HG02973 (cell line): ENCODE data around the gene ECI1.

Experiments
- ATAC-seq: cut with Tn5 transposase; IDR thresholded peaks from one replicate; pipeline ENCODE4 v1.9.1; 2021; ENCODE audit warnings: moderate library complexity; ENCODE audit not compliant: unreplicated experiment

ECI1 gene

DNA sequence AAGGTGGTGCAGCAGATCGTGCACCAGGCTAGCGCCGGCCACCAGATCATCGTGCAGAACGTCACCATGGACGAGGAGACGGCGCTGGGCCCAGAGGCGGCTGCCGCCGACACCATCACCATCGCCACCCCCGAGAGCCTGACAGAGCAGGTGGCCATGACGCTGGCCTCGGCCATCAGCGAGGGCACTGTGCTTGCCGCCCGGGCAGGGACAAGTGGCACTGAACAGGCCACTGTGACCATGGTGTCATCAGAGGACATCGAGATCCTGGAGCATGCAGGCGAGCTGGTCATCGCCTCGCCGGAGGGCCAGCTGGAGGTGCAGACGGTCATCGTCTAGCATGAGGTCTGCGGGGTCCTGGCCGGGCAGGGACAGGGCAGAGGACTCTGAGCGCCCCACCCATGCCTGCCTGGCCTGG, 16.1 kb downstream of the ECI1 start:
- ATAC-seq, result no peak

GRCh38 chr16:2234813-2235170, 16.6 kb downstream of the ECI1 start:
- ATAC-seq, result no peak

DNA sequence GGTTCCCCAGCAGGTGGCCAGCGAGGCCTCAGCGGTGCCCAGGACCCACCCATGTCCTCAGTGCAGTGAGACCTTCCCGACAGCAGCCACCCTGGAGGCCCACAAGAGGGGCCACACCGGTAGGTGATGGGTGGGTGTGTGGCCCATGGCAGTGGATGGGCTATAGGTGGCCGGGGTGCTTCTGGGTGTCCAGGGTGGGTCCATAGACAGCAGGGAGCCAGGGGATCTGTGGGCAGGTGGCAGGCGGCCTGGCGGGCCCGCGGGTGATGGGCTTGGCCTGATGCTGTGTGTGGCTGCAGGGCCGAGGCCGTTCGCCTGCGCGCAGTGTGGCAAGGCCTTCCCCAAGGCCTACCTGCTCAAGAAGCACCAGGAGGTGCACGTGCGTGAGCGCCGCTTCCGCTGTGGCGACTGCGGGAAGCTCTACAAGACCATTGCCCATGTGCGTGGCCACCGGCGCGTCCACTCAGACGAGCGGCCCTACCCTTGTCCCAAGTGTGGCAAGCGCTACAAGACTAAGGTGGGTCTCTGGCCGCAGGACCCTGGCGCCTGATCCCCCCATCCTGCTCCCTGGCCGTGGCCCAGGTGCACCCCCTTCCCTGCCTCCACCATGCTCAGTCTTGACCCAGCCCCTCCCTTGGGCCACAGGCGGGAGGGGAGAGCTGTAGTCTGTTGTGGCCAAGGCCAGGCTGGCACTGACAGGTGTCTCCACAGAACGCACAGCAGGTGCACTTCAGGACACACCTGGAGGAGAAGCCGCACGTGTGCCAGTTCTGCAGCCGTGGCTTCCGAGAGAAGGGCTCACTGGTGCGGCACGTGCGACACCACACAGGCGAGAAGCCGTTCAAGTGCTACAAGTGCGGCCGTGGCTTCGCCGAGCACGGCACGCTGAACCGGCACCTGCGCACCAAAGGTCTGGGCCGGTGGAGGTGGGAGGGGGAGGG, 17.2 kb downstream of the ECI1 start:
- ATAC-seq, result no peak

DNA sequence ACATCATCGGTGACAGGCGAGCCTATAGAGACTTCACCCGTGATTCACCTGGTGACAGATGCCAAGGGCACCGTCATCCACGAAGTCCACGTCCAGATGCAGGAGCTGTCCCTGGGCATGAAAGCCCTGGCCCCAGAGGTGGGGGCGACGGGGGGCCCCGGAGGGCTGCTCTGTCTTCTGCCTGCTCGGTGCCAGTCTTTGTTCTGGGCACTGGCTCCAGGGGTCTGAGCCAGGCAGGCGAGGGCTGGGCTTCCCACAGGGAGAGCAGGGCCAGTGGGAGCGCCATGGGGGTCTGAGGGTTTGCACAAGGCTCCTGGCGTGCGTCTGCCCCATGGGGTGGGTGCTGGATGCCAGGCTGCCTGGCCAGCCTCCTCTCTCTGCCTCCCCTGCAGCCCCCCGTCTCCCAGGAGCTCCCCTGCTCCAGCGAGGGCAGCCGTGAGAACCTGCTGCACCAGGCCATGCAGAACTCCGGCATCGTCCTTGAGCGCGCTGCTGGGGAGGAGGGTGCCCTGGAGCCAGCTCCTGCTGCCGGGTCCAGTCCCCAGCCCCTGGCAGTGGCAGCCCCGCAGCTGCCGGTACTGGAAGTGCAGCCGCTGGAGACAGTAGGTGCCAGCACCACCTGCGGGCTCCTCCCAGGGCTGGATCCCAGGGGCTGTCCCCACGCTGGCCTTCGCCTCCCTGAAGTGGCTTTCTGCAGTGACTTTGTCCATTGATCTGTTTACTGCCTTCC, 18.2 kb downstream of the ECI1 start:
- no peak for ATAC-seq

- ATAC-seq, result no peak
These were observed 19.0 kb downstream of the ECI1 start for GRCh38 chr16:2232094-2232990.

DNA sequence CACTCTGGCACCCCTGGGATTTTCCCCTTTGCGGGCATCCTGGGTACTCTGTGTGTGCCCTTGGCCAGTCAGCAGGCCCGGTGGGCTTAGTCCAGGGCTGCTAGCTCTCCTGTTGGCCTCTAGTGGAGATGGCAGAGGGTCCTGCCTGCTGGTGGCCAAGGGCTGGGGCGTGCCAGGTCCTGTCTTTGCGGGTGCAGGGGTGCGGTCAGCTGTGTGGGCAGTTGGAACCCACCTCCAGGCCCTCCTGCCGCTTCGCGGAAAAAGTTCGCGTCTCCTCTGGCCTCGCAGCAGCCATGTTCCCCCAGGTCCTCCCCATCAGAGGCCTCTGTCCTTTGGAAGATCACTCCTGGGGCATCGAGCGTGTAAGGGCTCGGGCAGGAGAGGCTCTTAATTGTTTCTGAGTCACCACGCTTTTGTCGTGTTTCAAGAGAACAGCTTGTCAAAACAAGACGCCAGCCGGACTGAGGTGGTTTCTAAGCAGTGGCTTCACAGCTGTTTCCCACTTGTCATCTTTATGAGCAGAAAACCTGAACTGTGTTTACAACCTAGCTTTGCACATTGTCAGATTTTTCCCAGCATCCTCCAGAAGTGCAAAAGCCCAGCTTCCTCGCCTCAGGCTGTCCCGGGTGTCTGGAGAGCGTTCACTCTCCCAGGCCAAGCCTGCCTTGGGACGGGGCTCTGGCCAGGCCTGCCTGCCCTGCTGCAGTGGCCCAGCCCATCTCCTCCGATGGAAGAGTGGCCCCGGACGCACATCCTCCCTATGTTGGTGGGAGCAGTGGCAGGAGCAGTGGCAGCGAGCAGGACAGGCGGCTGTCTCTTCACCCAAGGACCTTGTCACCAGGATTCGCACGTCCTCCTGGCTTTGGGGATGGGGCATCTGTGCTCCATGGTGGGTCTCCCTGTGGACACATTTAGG, 20.1 kb downstream of the ECI1 start:
- no peak for ATAC-seq

- no peak for ATAC-seq
These were observed 21.0 kb downstream of the ECI1 start for GRCh38 chr16:2230376-2230775.

- ATAC-seq, result no peak
These were observed 21.6 kb downstream of the ECI1 start for GRCh38 chr16:2229632-2230250.

GRCh38 chr16:2229091-2229490, 22.3 kb downstream of the ECI1 start:
- no peak for ATAC-seq

DNA sequence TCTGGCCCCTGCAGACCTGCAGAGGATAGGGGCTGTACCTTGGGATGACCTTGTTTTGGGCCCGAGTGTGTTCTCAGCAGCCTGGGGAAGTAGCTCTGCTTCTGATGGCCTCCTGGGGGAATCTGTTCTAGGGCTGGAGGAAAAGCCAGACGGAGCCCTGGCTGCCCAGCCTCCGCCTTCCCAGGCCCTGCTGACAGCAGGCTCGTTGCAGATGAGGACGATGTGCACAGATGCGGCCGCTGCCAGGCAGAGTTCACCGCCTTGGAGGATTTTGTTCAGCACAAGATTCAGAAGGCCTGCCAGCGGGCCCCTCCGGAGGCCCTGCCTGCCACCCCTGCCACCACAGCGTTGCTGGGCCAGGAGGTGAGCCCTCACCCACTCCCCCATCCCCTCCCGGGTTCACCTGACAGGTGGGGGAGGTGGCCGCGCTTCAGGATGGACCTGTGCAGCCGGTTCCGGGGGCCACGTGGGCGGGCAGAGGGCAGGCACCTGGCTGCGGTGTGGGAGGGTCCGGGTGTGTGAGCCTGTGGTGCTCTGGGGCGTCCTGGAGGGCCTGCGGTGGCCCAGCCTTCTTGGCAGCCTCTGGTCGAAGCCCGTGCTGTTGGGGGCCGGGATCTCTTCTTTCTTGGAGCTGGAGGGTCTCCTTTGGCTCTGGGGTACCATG, 23.1 kb downstream of the ECI1 start:
- no peak for ATAC-seq

DNA sequence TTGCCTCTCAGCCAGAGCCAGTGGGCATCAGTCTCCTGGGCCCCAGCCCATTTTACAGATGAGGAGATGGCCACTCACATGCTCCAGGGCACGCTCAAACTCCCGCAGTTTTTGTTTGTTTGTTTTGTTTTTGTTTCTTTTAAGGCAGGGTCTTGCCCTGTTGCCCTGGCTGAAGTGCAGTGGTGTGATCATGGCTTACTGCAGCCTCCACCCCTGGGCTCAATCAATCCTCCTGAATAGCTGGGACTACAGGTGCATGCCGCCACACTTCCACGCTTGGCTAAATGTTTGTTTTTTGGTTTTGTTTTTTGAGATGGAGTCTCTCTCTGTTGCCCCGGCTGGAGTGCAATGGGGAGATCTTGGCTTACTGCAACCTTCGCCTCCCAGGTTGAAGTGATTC, 24.5 kb downstream of the ECI1 start:
- no peak for ATAC-seq

- ATAC-seq, result no peak
These were observed 25.1 kb downstream of the ECI1 start for GRCh38 chr16:2226245-2226793.

- ATAC-seq, result no peak
These were observed 27.4 kb downstream of the ECI1 start for GRCh38 chr16:2223942-2224486.

GRCh38 chr16:2223221-2223941, 28.0 kb downstream of the ECI1 start, which contains the start of gene E4F1:
Gene E4F1, plus strand, starts transcription at chr16:2223591. Its CDS starts 23 bp downstream, at chr16:2223614.
- peak; percentile 92 for ATAC-seq

DNA sequence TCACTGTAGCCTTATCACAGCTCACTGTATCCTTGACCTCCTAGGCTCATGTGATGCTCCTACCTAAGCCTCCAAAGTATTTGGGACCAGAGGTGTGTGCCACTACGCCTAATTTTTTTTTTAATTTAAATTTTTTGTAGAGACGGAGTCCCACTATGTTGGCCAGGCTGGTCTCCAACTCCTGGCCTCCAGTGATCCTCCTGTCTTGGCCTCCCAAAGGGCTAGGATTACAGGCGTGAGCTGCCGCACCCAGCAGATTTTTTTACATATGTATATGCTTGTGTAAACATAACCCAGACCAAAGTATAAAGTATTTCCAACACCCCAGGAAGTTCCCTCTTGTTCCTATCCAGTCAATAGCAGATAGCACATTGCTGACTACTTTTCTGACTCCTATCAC, 35.1 kb downstream of the ECI1 start:
- ATAC-seq, result no peak

DNA sequence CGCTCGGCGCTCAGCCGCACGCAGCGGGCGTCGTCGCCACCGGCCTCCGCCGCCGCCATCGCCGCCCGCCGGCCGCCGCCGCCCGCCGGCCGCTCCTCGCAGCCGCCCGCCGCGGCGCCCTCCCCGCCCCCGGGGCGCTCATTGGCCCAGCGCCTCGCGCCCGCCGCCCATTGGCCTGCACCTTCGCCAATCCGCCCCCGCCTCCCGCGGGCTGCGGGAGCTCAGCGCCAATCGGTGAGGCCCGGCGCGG, 36.7 kb downstream of the ECI1 start, which contains the start of gene PGP:
TSS of gene PGP (minus strand) at position 122 of the 250 bp plus-strand sequence. CDS start at position 59, 63 bp downstream.
- ATAC-seq, result peak; percentile 73

DNA sequence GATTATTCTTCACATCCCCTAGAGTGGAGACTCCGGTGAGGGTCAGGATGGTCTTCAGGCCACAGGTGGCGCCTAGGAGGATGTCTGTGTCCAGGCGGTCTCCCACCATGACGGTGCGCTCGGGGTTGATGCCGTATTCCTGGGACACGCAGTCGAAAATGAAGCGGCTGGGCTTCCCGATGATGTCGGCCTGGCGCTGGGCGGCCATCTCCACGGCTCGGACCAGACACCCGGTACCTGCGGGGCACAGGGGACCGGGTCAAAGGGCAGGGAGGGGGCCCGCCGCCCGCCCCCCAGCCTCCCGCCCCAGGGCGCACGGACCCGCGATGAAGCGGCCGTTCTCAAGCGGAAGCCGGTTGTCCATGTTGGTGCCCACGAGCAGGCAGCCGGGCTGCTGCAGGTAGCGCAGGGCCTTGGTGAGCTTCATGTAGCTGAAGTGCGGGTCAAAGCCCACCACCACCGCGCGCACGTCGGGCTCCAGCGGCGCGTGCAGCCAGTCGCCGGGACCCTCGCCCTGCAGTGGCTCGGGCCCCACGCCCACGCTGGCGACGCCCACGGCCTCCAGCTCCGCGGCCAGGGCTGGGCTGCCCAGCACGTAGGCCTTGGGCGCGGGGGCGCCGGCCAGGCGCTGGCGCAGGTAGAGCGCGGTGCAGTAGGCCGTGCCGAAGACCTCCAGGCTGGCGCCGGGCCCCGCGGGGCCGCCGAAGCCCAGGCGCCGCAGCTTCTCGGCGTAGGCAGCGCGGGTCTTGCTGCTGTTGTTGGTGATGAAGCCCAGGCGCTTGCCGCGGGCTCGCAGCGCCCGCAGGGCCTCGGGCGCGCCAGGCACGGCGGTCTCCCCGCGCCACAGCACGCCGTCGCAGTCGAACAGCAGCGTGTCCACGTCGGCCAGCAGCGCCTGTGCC, 37.3 kb downstream of the ECI1 start:
- ATAC-seq, result peak; percentile 1
